Measurements from ENCODE around the gene EIF3L.

EIF3L gene

GRCh38 chr22:37817705-37818408, 31.4 kb upstream of the EIF3L start:
- DNase-seq, result peak; percentile 89

GRCh38 chr22:37818409-37819104, 30.7 kb upstream of the EIF3L start:
- DNase-seq, result peak; percentile 77

GRCh38 chr22:37819105-37819433, 30.1 kb upstream of the EIF3L start:
- DNase-seq, result no peak

- DNase-seq, result no peak
Measured at GRCh38 chr22:37820350-37820749, 28.9 kb upstream of the EIF3L start.

GRCh38 chr22:37822079-37822833, 27.0 kb upstream of the EIF3L start:
- DNase-seq, result no peak

- peak; percentile 55 for DNase-seq
Measured at GRCh38 chr22:37823134-37823985, 25.9 kb upstream of the EIF3L start, which contains the start of gene GALR3. GALR3 (plus strand) TSS chr22:37823382; CDS start chr22:37823407, 25 bp downstream.

GRCh38 chr22:37824674-37825641, 24.3 kb upstream of the EIF3L start:
- peak; percentile 83 for DNase-seq

- peak; percentile 54 for DNase-seq
Measured at GRCh38 chr22:37827056-37827455, 22.2 kb upstream of the EIF3L start.

GRCh38 chr22:37830093-37830842, 19.0 kb upstream of the EIF3L start:
- no peak for DNase-seq

GRCh38 chr22:37831472-37831871, 17.7 kb upstream of the EIF3L start:
- no peak for DNase-seq

- DNase-seq, result no peak
Measured at GRCh38 chr22:37832022-37832857, 17.0 kb upstream of the EIF3L start.

- DNase-seq, result no peak
Measured at GRCh38 chr22:37842015-37842793, 7.0 kb upstream of the EIF3L start.

- peak; percentile 85 for DNase-seq
Measured at GRCh38 chr22:37843741-37844089, 5.5 kb upstream of the EIF3L start.

GRCh38 chr22:37844904-37845329, 4.3 kb upstream of the EIF3L start:
- no peak for DNase-seq

- DNase-seq, result no peak
Measured at GRCh38 chr22:37846433-37846832, 2.8 kb upstream of the EIF3L start.

GRCh38 chr22:37848587-37849088, 581 bp upstream of the EIF3L start:
- DNase-seq, result peak; percentile 24

- DNase-seq, result no peak
Measured at GRCh38 chr22:37850801-37851200, 1.6 kb downstream of the EIF3L start.

- DNase-seq, result no peak
Measured at GRCh38 chr22:37852418-37852817, 3.2 kb downstream of the EIF3L start.

GRCh38 chr22:37854946-37855345, 5.7 kb downstream of the EIF3L start:
- no peak for DNase-seq

Measured in NCI-H69 (cell line).